ENCODE results near the gene RALGPS1. TPM values are rescaled to one million over a fixed set of nuclear protein-coding genes. Genes with fewer than 3 reads are reported as not detected.

Gene RALGPS1
- total and polyA plus RNA-seq, 2 of the 13 experiments (the other 11 are each of a cell fraction or from before 2014, with no cell fraction given): 3.7 to 6.5 TPM

- TF ChIP-seq POGK (CRISPR knock-in tag; conservative IDR thresholded peaks at IDR 0.05) (0 out of 2 replicates have a peak, but pooled peaks have one; percentile 4), TRIM24 (CRISPR knock-in tag; IDR thresholded peaks at IDR 0.05) (0 out of 2 replicates have a peak, but pooled peaks have one; percentile 22), ZNF687 (CRISPR knock-in tag; IDR thresholded peaks at IDR 0.05) (peak; percentile 72), FOSL2 (CRISPR knock-in tag; IDR thresholded peaks at IDR 0.05) (no peak), ZNF572 (CRISPR knock-in tag; IDR thresholded peaks at IDR 0.05) (peak; percentile 37; the same call in 1 of the 2 replicates), ISL2 (CRISPR knock-in tag; IDR thresholded peaks at IDR 0.05) (no peak), ZNF44 (CRISPR knock-in tag; IDR thresholded peaks at IDR 0.05) (no peak), E2F5 (CRISPR knock-in tag; conservative IDR thresholded peaks at IDR 0.05) (no peak)
Measured at GRCh38 chr9:127123064-127123890, 208.7 kb downstream of the RALGPS1 start (continued).

Data from HepG2 (cell line).